ENCODE results near the gene OR6M1.

The OR6M1 gene

GRCh38 chr11:123806249-123806648 is at the start of gene OR6M1:
TSS of gene OR6M1 (minus strand) at chr11:123806349. CDS start at chr11:123806349, 0 bp downstream.
- DNase-seq, result no peak

DNA sequence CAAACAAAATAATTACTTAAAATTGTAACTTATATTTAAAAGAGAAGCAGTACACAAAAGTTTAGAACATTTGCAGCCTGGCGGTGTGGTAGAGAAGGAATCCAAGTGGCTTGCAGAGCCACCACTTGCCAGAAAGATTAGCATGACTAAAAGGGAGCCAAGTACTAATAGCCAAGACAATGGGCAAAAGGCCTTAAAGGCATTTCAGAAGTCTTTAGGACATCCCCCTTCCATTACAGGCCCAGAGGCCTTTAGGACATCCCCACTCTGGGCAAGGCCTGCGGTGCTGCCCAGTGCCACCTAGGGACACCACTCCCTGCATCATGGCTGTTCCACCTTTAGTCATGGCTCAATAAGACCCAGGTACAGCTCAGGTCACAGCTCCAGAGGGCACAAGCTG is 46.9 kb upstream of the OR6M1 start:
- DNase-seq, result no peak

GRCh38 chr11:123852321-123852720 is 46.2 kb upstream of the OR6M1 start:
- no peak for DNase-seq

- no peak for DNase-seq
These were observed 45.0 kb upstream of the OR6M1 start for GRCh38 chr11:123851110-123851509.

GRCh38 chr11:123841174-123841573 is 35.0 kb upstream of the OR6M1 start:
- no peak for DNase-seq

- no peak for DNase-seq
These were observed 33.0 kb upstream of the OR6M1 start for GRCh38 chr11:123839131-123839530.

DNA sequence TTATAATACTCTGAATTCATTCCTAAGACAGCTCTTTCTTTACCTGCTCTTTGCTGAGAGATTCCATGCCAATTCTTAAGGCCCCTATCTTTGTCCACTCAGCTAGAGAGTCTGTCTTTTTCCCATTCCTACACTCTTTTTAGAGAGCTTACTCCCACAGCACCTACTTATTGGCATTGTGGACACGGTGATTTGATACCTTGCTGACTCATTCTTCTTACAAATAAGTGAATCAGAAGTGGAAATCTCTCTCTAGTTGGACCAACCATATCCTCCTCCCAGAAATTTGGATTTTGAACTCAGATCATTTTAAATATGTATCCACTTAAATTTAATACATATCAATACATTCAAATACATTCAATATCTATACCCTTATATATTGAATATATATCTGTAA is 32.5 kb upstream of the OR6M1 start:
- no peak for DNase-seq

DNA sequence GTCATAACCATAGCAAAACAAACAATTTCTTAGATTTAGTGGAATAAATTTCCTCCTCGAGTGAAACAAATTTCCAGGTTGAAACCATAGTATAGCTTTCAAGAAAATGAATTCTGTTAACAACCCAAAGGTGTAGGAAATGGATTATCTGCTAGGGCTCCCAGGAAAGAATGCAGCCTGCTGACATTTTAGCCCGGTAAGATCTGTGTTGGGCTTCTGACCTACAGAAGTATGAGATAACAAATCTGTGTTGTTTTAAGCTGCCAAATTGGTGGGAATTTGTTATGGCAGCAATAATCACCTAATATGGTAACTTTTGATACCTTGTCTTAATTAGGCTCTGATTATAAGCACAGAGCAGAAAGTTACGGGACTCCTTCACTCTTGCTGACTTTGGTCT is 32.0 kb upstream of the OR6M1 start:
- DNase-seq, result no peak

- no peak for DNase-seq
These were observed 26.9 kb upstream of the OR6M1 start for GRCh38 chr11:123833095-123833494.

DNA sequence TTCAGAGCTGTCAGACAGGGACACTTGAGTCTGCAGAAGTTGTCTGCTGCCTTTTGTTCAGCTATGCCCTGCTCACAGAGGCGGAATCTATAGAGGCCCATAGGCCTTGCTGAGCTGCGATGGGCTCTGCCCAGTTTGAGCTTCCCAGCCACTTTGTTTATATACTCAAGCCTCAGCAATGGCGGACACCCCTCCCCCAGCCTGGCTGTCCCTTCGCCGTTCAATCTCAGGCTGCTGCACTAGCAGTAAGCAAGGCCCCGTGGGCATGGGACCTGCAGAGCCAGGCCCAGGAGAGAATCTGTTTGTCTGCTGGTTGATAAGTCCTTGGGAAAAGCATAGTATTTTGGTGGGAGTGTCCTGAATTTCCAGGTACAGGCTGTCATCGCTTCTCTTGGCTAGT is 23.6 kb upstream of the OR6M1 start:
- DNase-seq, result no peak

DNA sequence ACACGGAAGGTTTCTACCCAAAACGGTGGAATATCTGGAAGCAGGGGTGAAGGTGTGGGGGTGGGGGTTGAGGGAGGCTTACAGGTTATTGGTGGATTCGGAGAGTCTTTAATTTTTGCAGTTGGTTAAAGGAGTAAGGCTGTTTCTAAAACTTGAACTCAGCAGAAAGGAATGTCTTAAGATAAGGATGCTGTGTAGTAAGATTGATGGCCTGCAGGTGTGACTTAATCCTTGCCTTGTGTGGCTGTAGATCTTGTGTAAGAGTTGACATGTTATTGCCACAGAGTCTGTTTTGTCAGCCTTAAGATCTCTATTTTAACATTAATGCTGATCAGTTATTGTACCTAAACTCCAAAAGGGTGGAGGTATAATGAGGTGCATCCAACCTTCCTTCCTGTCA is 16.4 kb upstream of the OR6M1 start:
- no peak for DNase-seq

DNA sequence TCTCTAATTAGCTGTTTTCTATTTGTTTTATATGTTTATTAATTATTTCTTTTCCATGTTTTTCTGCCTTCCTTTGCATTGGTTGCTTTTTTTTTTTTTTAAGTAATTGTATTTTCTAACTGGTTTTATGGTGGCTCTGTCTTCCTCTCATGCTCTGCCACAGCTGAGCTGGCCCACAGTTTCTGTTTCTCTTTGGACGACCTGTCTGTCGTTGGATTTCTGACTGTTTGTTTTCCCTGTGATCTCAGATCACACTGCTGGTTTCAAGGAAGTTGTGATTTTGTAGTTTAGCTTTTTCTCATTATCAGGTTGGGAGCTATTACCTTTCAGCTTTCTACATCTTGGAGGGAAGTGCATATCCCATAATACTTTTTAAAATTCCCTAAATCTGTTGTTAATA is 15.9 kb upstream of the OR6M1 start:
- DNase-seq, result no peak

DNA sequence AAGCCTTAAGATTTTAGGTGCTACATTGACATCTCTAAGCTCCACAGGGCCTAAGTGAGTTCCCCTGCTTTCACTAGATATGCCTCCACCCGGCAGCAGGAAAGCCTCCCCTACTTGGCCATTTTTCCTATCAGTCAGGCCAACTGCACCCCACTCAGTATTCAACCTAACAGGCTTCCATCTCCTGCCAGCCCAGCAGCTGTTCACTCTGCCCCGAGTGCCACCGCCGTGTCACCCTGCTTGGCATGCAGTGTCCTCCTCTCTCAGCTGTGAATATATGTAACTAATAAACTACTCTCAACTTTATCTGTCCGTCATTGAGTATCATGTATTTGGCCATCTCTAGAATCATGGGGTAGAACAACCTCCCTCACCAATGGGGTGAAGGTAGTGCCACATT is 9.0 kb upstream of the OR6M1 start:
- DNase-seq, result no peak

DNA sequence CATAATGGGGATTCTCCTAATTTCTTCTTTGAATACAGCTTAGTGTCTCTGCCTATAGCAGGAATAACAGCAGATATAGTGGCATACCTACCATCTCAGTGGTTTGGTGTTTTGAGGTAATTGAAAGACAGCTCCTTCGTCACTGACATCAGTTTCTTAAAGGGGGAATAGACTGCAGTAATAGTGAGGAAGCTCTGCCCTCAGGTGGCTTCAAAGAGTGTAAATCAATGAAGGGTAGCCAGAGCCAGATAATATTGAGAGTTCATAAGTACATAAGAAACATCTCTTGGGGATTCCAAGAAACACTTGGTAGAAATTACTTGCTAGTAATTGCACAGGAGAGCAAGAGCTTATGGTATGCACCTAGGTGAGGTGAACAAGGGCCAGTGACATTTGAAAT is 4.4 kb downstream of the OR6M1 start:
- no peak for DNase-seq

GRCh38 chr11:123800036-123800435 is 6.1 kb downstream of the OR6M1 start:
- no peak for DNase-seq

- no peak for DNase-seq
These were observed 6.7 kb downstream of the OR6M1 start for GRCh38 chr11:123799438-123799837.

GRCh38 chr11:123798513-123799252 is 7.5 kb downstream of the OR6M1 start:
- no peak for DNase-seq

GRCh38 chr11:123798079-123798478 is 8.1 kb downstream of the OR6M1 start:
- DNase-seq, result no peak

DNA sequence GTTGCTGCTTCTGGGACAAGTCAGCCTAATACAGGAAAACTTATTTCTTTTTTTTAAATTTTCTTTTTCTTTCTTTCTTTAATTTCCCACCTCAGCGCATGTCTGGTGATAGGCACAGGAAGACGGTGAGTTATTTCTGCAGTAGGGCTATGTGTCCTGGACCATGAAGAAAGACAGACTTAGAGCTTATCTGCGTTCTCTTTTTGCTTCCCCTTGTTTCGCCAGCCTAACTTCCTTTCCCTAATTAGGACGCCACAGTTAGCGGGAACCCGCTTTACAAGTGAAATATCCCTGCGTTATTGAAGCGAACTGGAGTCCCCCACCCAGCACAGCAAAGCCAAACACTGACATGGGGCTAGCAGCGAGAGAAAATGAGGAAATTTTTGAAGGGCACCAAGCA is 8.6 kb downstream of the OR6M1 start:
- DNase-seq, result no peak

DNA sequence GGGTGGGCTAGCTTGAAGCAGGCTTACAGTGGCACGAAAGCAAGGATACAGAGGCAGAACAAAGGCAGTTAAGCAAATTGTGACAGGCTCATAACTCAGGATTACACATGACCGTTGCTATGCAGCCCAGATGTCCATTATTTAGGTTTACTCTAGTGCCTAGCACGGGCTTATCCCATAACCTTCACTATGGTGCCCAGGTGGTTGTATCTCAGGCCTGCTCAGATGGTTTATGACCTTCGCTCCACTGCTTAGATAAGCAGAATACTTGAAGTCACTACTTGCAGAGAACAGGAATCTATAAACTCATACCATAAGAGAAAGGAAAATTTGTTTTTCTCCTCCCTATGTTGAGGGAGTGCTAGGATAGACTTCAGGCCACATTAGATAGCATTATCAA is 9.0 kb downstream of the OR6M1 start:
- no peak for DNase-seq

- no peak for DNase-seq
These were observed 9.9 kb downstream of the OR6M1 start for GRCh38 chr11:123796226-123796625.

GRCh38 chr11:123783536-123783935 is 22.6 kb downstream of the OR6M1 start:
- DNase-seq, result no peak

- no peak for DNase-seq
These were observed 27.6 kb downstream of the OR6M1 start for GRCh38 chr11:123778511-123778910.

DNA sequence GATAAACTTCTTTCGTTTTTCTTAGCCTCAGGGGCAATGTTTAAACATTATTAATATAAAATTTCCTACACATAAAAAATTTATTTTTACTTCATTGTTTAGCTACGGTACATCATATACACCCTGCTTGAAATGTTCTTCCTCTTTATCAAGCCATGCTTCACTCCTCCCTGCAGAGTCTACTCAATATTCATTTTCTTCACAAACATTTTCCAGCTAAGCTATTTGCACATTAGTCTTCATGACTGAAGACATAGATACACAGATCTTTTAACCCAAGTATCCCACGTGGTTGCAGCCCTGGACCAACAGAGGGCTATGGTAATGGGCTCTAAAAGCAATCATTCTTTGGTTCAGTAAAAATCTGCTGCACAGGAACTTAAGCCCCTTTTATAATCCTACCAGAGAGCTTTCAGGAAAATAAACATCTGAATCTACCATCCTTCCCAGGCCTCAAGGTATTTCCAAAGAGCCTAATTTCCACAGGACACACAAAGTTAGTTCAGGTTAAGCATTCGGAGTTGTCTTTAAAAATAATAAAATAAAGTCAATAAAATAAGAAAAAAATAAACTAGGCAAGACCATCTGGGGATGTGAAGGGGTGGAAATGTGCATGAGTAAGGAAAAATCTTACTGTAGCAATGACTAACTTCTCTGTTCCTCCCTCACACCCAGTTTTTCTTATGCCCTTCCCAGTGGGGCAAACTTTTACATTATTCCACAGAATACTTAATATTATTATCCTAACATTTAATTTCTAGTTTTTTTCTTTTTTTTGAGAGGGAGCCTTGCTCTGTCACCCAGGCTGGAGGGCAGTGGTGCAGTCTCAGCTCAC is 30.2 kb downstream of the OR6M1 start:
- no peak for DNase-seq

All from activated CD4-positive, alpha-beta T cell treated with anti-CD3 and anti-CD28 coated beads for 4 hours (primary cell).